HEK293T (cell line): ENCODE measurements around the gene LYZL6.

ENCODE experiments used
- BHLHE40 ChIP-seq: fragments of 450-650 bp; IDR thresholded peaks from 2 replicates; pipeline ENCODE4 v1.6.1; 2016; ENCODE audit warnings: mild to moderate bottlenecking, moderate library complexity, borderline replicate concordance
- CTBP1 ChIP-seq: fragments of 450-650 bp; IDR thresholded peaks from 2 replicates; pipeline ENCODE4 v1.6.1; 2016; ENCODE audit warnings: borderline replicate concordance
- ELF4 ChIP-seq: fragments of 450-650 bp; IDR thresholded peaks from 2 replicates; pipeline ENCODE4 v1.6.1; 2017; ENCODE audit warnings: antibody characterized with exemption
- FOXA1 ChIP-seq: fragments of 450-650 bp; IDR thresholded peaks from 2 replicates; pipeline ENCODE4 v1.6.1; 2016; ENCODE audit warnings: mild to moderate bottlenecking
- FOXK2 ChIP-seq: fragments of 450-650 bp; IDR thresholded peaks from 2 replicates; pipeline ENCODE4 v1.6.1; 2016; ENCODE audit warnings: mild to moderate bottlenecking
- FOXM1 ChIP-seq: fragments of 450-650 bp; IDR thresholded peaks from 2 replicates; pipeline ENCODE4 v1.6.1; 2017; ENCODE audit warnings: mild to moderate bottlenecking, borderline replicate concordance
- L3MBTL2 ChIP-seq: fragments of 450-650 bp; conservative IDR thresholded peaks from 2 replicates; pipeline ENCODE4 v1.6.1; 2016; ENCODE audit warnings: mild to moderate bottlenecking
- LEF1 ChIP-seq: fragments of 450-650 bp; IDR thresholded peaks from 2 replicates; pipeline ENCODE4 v1.6.1; 2017; ENCODE audit warnings: mild to moderate bottlenecking, borderline replicate concordance
- NFRKB ChIP-seq: fragments of 450-650 bp; IDR thresholded peaks from 2 replicates; pipeline ENCODE4 v1.6.1; 2016; ENCODE audit warnings: mild to moderate bottlenecking, moderate library complexity
- PKNOX1 ChIP-seq: fragments of 450-650 bp; IDR thresholded peaks from 2 replicates; pipeline ENCODE4 v1.6.1; 2016
- SP1 ChIP-seq: fragments of 450-650 bp; IDR thresholded peaks from 2 replicates; pipeline ENCODE4 v1.6.1; 2017
- SUZ12 ChIP-seq: fragments of 450-650 bp; IDR thresholded peaks from 2 replicates; pipeline ENCODE4 v1.6.1; 2016; ENCODE audit warnings: mild to moderate bottlenecking
- TARDBP ChIP-seq: fragments of 450-650 bp; IDR thresholded peaks from 2 replicates; pipeline ENCODE4 v1.6.1; 2016
- ZNF384 ChIP-seq: fragments of 450-650 bp; IDR thresholded peaks from 2 replicates; pipeline ENCODE4 v1.6.1; 2016

- TF ChIP-seq ZNF384, result no peak
- no peak for TF ChIP-seq NFRKB
- no peak for TF ChIP-seq PKNOX1
- no peak for TF ChIP-seq FOXA1
- no peak for TF ChIP-seq TARDBP
- TF ChIP-seq CTBP1, result no peak
- no peak for TF ChIP-seq SUZ12
- TF ChIP-seq FOXM1, result no peak
- no peak for TF ChIP-seq BHLHE40
- TF ChIP-seq SP1, result no peak
- TF ChIP-seq FOXK2, result no peak
- TF ChIP-seq L3MBTL2, result no peak
- TF ChIP-seq ELF4, result no peak
- TF ChIP-seq LEF1, result no peak
These were observed 36.4 kb downstream of the LYZL6 start for GRCh38 chr17:35906926-35907637.
